Measurements from ENCODE around the gene ATP10B.

ATP10B gene

DNA sequence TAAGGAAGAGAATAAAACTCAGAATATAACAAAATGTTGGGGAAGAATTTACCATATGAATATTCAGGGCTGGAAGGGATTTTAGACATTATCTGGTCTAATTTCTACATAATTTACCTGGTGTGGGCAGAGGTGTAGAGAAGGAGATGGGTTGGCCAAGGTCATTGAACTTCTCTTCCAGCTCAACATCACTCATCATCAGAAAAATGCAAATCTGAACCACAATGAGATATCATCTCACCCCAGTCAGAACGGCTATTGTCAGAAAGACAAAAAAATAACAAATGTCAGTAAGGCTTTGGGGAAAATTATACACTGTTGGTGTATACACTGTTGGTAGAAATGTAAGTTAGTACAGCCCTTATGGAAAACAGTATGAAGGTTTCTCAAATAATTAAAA is 308.6 kb downstream of the ATP10B start:
- Histone ChIP-seq H3K4me3 (ENCODE audit: low read depth, low read length) (no peak overlapping the region), H3K27me3 (ENCODE audit: insufficient read depth, low read depth, severe bottlenecking) (peaks cover 69% of the 10 kb centered on the region), H3K27ac (no peak overlapping the region), H3K9me3 (ENCODE audit: severe bottlenecking) (no peaks in the 10 kb centered on the region), H3K36me3 (no peaks in the 10 kb centered on the region)
- TF ChIP-seq, protein P1, sequence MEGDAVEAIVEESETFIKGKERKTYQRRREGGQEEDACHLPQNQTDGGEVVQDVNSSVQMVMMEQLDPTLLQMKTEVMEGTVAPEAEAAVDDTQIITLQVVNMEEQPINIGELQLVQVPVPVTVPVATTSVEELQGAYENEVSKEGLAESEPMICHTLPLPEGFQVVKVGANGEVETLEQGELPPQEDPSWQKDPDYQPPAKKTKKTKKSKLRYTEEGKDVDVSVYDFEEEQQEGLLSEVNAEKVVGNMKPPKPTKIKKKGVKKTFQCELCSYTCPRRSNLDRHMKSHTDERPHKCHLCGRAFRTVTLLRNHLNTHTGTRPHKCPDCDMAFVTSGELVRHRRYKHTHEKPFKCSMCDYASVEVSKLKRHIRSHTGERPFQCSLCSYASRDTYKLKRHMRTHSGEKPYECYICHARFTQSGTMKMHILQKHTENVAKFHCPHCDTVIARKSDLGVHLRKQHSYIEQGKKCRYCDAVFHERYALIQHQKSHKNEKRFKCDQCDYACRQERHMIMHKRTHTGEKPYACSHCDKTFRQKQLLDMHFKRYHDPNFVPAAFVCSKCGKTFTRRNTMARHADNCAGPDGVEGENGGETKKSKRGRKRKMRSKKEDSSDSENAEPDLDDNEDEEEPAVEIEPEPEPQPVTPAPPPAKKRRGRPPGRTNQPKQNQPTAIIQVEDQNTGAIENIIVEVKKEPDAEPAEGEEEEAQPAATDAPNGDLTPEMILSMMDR (IDR thresholded peaks at IDR 0.05; ENCODE audit: low read depth, low read length): no peak
- no peak for DNase-seq

DNA sequence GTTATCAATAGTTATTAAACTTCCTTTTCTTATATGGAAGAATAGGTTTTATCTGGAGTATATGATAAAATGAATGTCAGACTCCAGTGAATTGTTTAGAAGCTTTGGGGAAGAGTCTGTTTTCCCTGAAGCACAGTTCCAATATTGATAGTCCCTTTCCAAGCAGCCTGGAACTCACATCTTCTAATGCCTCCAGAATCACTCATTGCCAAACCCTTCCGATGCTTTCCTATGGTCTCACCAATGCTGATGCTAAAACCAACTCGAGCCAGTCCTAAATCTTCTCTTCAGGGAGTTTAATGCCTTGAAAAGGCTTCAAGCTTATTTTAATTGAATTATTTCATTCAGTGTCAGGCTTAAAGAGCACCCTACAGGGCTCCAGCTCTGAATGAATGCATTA is 309.2 kb downstream of the ATP10B start:
- H3K36me3 ChIP-seq: no peaks in the 10 kb centered on the region
- peaks cover 74% of the 10 kb centered on the region for H3K27me3 ChIP-seq (ENCODE audit: insufficient read depth, low read depth, severe bottlenecking)
- no peak for DNase-seq
- TF ChIP-seq, protein P1 (IDR thresholded peaks at IDR 0.05; ENCODE audit: low read depth, low read length): no peak
- H3K4me3 ChIP-seq (ENCODE audit: low read depth, low read length): no peak overlapping the region
- no peak overlapping the region for H3K27ac ChIP-seq
- no peaks in the 10 kb centered on the region for H3K9me3 ChIP-seq (ENCODE audit: severe bottlenecking)

DNA sequence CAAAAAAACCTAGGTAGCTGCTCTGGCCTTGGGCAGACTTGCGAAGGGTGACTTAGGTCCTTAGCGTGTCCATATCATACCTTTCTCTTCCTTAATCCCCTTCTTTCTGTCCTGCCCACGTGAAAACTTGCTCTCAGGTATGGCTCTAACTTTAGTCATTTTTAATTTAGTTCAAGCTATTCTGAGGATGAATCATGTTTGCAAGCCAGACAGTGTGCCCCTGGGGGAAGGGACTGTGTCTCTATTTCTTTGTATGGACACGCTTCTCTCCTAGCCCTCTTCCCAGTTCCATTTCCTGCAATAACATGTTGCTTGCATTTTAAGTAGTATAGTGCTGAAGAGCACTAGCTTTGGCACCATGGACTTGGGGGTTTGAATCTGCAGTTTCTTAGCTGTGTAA is 309.7 kb downstream of the ATP10B start:
- TF ChIP-seq, protein P1 (IDR thresholded peaks at IDR 0.05; ENCODE audit: low read depth, low read length): no peak
- Histone ChIP-seq H3K36me3 (no peaks in the 10 kb centered on the region), H3K27me3 (ENCODE audit: insufficient read depth, low read depth, severe bottlenecking) (peaks cover 77% of the 10 kb centered on the region), H3K4me3 (ENCODE audit: low read depth, low read length) (no peak overlapping the region), H3K9me3 (ENCODE audit: severe bottlenecking) (no peaks in the 10 kb centered on the region), H3K27ac (no peak overlapping the region)
- DNase-seq: no peak

DNA sequence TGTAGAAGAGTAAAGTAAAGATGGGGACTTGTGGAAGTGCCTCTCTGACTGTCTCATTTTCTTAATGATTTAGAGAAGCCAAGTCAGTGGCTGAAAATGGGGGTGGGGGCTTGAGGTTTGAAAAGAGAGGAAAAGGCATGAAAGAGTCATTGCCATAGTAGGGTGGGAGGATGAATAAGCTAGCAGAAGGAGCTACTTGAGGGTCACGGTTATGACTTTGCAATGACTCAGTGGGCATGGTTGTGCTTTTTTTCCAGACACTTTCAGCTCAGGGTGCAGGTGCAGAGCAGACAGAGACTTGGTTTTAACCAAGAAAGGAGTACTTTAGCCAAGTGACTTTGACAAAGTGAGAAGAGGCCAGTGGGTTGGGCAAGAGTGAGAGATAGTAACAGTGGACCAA is 312.6 kb downstream of the ATP10B start:
- Histone ChIP-seq H3K27ac (no peak overlapping the region), H3K9me3 (ENCODE audit: severe bottlenecking) (no peaks in the 10 kb centered on the region), H3K36me3 (no peaks in the 10 kb centered on the region), H3K27me3 (ENCODE audit: insufficient read depth, low read depth, severe bottlenecking) (peaks cover 87% of the 10 kb centered on the region), H3K4me3 (ENCODE audit: low read depth, low read length) (no peak overlapping the region)
- TF ChIP-seq, protein P1 (IDR thresholded peaks at IDR 0.05; ENCODE audit: low read depth, low read length): no peak
- DNase-seq: no peak

DNA sequence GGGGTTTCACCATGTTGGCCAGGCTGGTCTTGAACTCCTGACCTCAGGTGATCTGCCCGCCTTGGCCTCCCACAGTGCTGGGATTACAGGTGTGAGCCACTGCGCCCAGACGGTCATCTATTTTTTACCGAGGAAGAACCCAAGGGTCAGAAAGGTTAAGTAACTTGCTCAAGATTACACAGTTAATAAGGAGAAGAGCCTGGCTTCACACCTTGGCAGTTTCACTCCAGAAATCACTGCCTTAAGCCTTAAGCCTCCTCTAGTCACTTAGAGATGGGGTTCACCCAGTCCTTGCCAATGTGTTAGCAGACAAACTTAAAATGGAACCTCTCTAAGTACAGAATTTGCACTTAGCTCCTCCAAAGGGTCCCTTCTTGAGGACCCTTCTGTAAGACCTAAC is 314.1 kb downstream of the ATP10B start:
- TF ChIP-seq, protein P1 (IDR thresholded peaks at IDR 0.05; ENCODE audit: low read depth, low read length): no peak
- Histone ChIP-seq H3K27ac (no peak overlapping the region), H3K27me3 (ENCODE audit: insufficient read depth, low read depth, severe bottlenecking) (peaks cover 91% of the 10 kb centered on the region), H3K36me3 (no peaks in the 10 kb centered on the region), H3K9me3 (ENCODE audit: severe bottlenecking) (no peaks in the 10 kb centered on the region), H3K4me3 (ENCODE audit: low read depth, low read length) (no peak overlapping the region)
- DNase-seq: no peak

DNA sequence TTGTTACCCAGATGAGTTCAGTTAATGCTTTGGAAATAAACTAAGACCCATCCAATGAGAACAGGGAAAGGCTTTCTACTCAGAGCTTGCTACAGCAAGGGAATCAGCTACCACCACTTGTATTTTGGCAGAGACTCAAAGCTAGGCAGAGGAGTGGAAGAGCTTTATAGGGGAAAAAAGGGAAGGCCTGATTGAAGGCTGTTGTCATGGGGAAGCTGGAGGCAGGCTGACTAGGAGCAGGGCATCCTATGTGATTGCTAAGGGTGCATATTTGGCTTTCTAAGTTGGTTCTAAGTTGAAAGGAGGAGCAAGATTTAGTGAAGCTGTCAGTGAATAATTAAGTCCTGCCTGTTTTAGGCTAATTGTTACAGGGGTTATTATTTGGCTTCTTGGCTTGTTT is 314.9 kb downstream of the ATP10B start:
- peaks cover 82% of the 10 kb centered on the region for H3K27me3 ChIP-seq (ENCODE audit: insufficient read depth, low read depth, severe bottlenecking)
- H3K27ac ChIP-seq: no peak overlapping the region
- no peak for DNase-seq
- TF ChIP-seq, protein P1 (IDR thresholded peaks at IDR 0.05; ENCODE audit: low read depth, low read length): no peak
- no peak overlapping the region for H3K4me3 ChIP-seq (ENCODE audit: low read depth, low read length)
- no peaks in the 10 kb centered on the region for H3K36me3 ChIP-seq
- H3K9me3 ChIP-seq (ENCODE audit: severe bottlenecking): no peaks in the 10 kb centered on the region

Data from WERI-Rb-1 (cell line).